GM12878 (cell line): Measurements from ENCODE around the gene FLAD1. TPM values are rescaled to one million over a fixed set of nuclear protein-coding genes. Genes with fewer than 3 reads are reported as not detected.

Experiments
- ATAC-seq: fragments of 200-7000 bp; cut with Tn5 transposase; 3 replicates; pipeline ENCODE4 v1.9.1; 2020; ENCODE audit warnings: mild to moderate bottlenecking, moderate library complexity
- BruUV-seq: library from RNA; stranded (reverse); fragments of 400-500 nt; replicated peaks from 2 replicates; lab custom pipeline; 2021; lab: Mats Ljungman, UMichigan
- CTCF ChIA-PET: fragments of 300-600 bp; sonication (Branson Sonifier 250); formaldehyde crosslinking; extraction: SDS; loops from one replicate; lab custom pipeline; 2021; ENCODE audit warnings: inconsistent platforms; lab: Yijun Ruan, JAX
- POLR2A ChIA-PET: fragments of 350-600 bp; formaldehyde crosslinking; extraction: SDS; loops from one replicate; lab custom pipeline; 2021; ENCODE audit warnings: inconsistent platforms; lab: Charles Lee
- RAD21 ChIA-PET: fragments of 300-600 bp; sonication (Branson Sonifier 250); formaldehyde crosslinking; loops from one replicate; lab custom pipeline; 2023; ENCODE audit warnings: antibody characterized with exemption; ENCODE audit not compliant: unreplicated experiment; lab: Charles Lee
- SMC1A ChIA-PET: fragments of 300-600 bp; sonication (Branson Sonifier 250); formaldehyde crosslinking; loops from one replicate; lab custom pipeline; 2023; ENCODE audit not compliant: unreplicated experiment, uncharacterized antibody; lab: Charles Lee
- DNase-seq: peaks from one replicate; pipeline ENCODE4 v3.0.0-alpha.2; 2011; ENCODE audit warnings: low read depth, low spot score
- FAIRE-seq: peaks from 3 replicates; lab custom pipeline; 2011; peaks lifted over from hg19 to GRCh38; lab: Jason Lieb, UNC
- H2AFZ ChIP-seq: 2 replicates; pipeline ENCODE4 v1.6.0; 2011; ENCODE audit warnings: low read depth, low read length, control low read depth; ENCODE audit not compliant: control insufficient read depth
- H3K27ac ChIP-seq: 2 replicates; pipeline ENCODE4 v1.5.1; 2011; ENCODE audit warnings: control low read depth; ENCODE audit not compliant: control insufficient read depth, insufficient read depth
- H3K27me3 ChIP-seq, 2 experiments: replicated peaks in 1 of 2; 2 replicates each; pipeline versions ENCODE4 v1.6.0 to v1.6.1; 2011; ENCODE audit warnings: low read length in 1 of 2; ENCODE audit not compliant: control insufficient read depth in 2 of 2, insufficient read depth in 2 of 2
- H3K36me3 ChIP-seq, 2 experiments: 2 replicates each; pipeline ENCODE4 v1.5.1; 2011; ENCODE audit warnings: low read length in 1 of 2; ENCODE audit not compliant: control insufficient read depth in 2 of 2, insufficient read depth in 2 of 2
- H3K4me1 ChIP-seq: 2 replicates; pipeline ENCODE4 v1.6.1; 2011; ENCODE audit warnings: mild to moderate bottlenecking, low read length, moderate library complexity, mixed read lengths; ENCODE audit not compliant: control insufficient read depth, insufficient read depth
- H3K4me2 ChIP-seq: 2 replicates; pipeline ENCODE4 v1.6.0; 2011; ENCODE audit warnings: control low read depth; ENCODE audit not compliant: control insufficient read depth, insufficient read depth
- H3K4me3 ChIP-seq: fragments of 200-600 bp; sonication (generic); 2 replicates; pipeline ENCODE4 v1.5.1; 2016
- H3K79me2 ChIP-seq: 2 replicates; pipeline ENCODE4 v1.6.0; 2011; ENCODE audit warnings: low read length; ENCODE audit not compliant: control insufficient read depth, insufficient read depth
- H3K9ac ChIP-seq: 2 replicates; pipeline ENCODE4 v1.8.0; 2011; ENCODE audit warnings: low read length, control low read depth, mixed read lengths; ENCODE audit not compliant: control insufficient read depth, insufficient read depth
- H3K9me3 ChIP-seq: replicated peaks from 3 replicates; pipeline ENCODE4 v1.5.1; 2011; ENCODE audit warnings: mild to moderate bottlenecking, low read length; ENCODE audit not compliant: control insufficient read depth, insufficient read depth
- H4K20me1 ChIP-seq: 2 replicates; pipeline ENCODE4 v1.6.0; 2011; ENCODE audit not compliant: control insufficient read depth, insufficient read depth
- EED ChIP-seq: sonication (generic); IDR thresholded peaks from 2 replicates; pipeline ENCODE4 v1.6.1; 2016; ENCODE audit warnings: antibody characterized with exemption, low read depth
- FOXM1 ChIP-seq: IDR thresholded peaks from 2 replicates; pipeline ENCODE4 v1.6.1; 2012; ENCODE audit warnings: low read depth, mild to moderate bottlenecking, inconsistent platforms, low read length, moderate library complexity
- GATAD2B ChIP-seq: fragments of 450-650 bp; conservative IDR thresholded peaks from 2 replicates; pipeline ENCODE4 v1.6.1; 2017; ENCODE audit warnings: low read depth, mild to moderate bottlenecking, moderate library complexity
- IKZF1 ChIP-seq: fragments of 450-650 bp; conservative IDR thresholded peaks from 2 replicates; pipeline ENCODE4 v1.6.1; 2017; ENCODE audit warnings: antibody characterized with exemption, mild to moderate bottlenecking
- LARP7 ChIP-seq: fragments of 450-650 bp; IDR thresholded peaks from 2 replicates; pipeline ENCODE4 v1.6.1; 2017; ENCODE audit warnings: mild to moderate bottlenecking
- MEF2B ChIP-seq: fragments of 450-650 bp; IDR thresholded peaks from 2 replicates; pipeline ENCODE4 v1.6.1; 2018; ENCODE audit warnings: mild to moderate bottlenecking, moderate library complexity; ENCODE audit not compliant: partially characterized antibody, poor library complexity, severe bottlenecking
- MTA2 ChIP-seq: fragments of 450-650 bp; IDR thresholded peaks from 2 replicates; pipeline ENCODE4 v1.6.1; 2016; ENCODE audit warnings: low read depth, mild to moderate bottlenecking, moderate library complexity
- SRF ChIP-seq, 2 experiments: IDR thresholded peaks; 2 replicates each; pipeline ENCODE4 v1.6.1; 2011; ENCODE audit warnings: low read depth in 2 of 2, low read length in 2 of 2, mild to moderate bottlenecking in 1 of 2, moderate library complexity in 1 of 2
- ZNF217 ChIP-seq: fragments of 450-650 bp; IDR thresholded peaks from 2 replicates; pipeline ENCODE4 v1.6.1; 2017; ENCODE audit warnings: antibody characterized with exemption, mild to moderate bottlenecking
- WGBS: methylation state at CpG from one replicate; pipeline ENCODE4 v1.1.6; 2016; ENCODE audit warnings: low lambda C conversion rate; ENCODE audit not compliant: insufficient replicate concordance, insufficient coverage; ENCODE audit errors: missing lambda C conversion rate; 5-methylcytosine and 5-hydroxymethylcytosine counted together
- in situ Hi-C: fragments of 300-500 bp; cut with MboI; formaldehyde crosslinking; loops from 9 replicates; pipeline ENCODE4 v1.14.3; 2018; ENCODE audit warnings: mixed read lengths
- intact Hi-C: fragments of 100-400 bp; cut with micrococcal nuclease; formaldehyde crosslinking; loops from one replicate; pipeline ENCODE4 v1.14.2; 2022; ENCODE audit not compliant: unreplicated experiment
- polyA plus RNA-seq, 11 experiments: library from polyadenylated mRNA; depleted of rRNA in 4 of 11; unstranded in 6 of 11; stranded (reverse) in 5 of 11; fragments of >200 nt; fragmentation: Nextera tagmentation in 4 of 11; fragmentation: Illumina TruSeq in 1 of 11; extraction: Ambion mirVana in 4 of 11; extraction: Trizol in 1 of 11; gene quantifications; 1 replicate in 1 of 11; 2 replicates in 10 of 11; pipeline versions ENCODE4 v1.2.1 to v1.2.3, GENCODE V29; 2011 to 2016; ENCODE audit warnings: inconsistent platforms in 2 of 11, missing spikeins in 2 of 11, low read depth in 1 of 11
- total RNA-seq, 4 experiments: library from RNA; depleted of rRNA in 3 of 4; stranded (reverse); fragments of >200 nt in 3 of 4; fragmentation: Illumina TruSeq in 1 of 4; extraction: Trizol in 1 of 4; gene quantifications; 2 replicates each; pipeline versions ENCODE4 v1.2.1 to v1.2.3, GENCODE V29; 2013 to 2021
- TF ChIP-seq, protein P1 (sequence below): fragments of 450-650 bp; conservative IDR thresholded peaks from 2 replicates; pipeline ENCODE4 v1.6.1; 2017; ENCODE audit warnings: mild to moderate bottlenecking, moderate library complexity
- TF ChIP-seq, protein P2 (sequence below), 3 experiments: IDR thresholded peaks in 2 of 3; conservative IDR thresholded peaks in 1 of 3; 2 replicates each; pipeline ENCODE4 v1.5.1; 2011; ENCODE audit warnings: low read depth in 3 of 3, low read length in 3 of 3, mild to moderate bottlenecking in 3 of 3, control low read depth in 2 of 3, moderate library complexity in 2 of 3, inconsistent platforms in 1 of 3, mixed read lengths in 1 of 3; ENCODE audit not compliant: control insufficient read depth in 2 of 3, insufficient read depth in 1 of 3; ENCODE audit errors: extremely low read depth in 1 of 3
- TF ChIP-seq, protein P3 (sequence below): fragments of 450-650 bp; IDR thresholded peaks from 2 replicates; pipeline ENCODE4 v1.6.1; 2018; ENCODE audit warnings: borderline replicate concordance, mild to moderate bottlenecking; ENCODE audit not compliant: partially characterized antibody

FLAD1 gene
- total and polyA plus RNA-seq, 10 of the 15 experiments (the other 5 are each of a cell fraction or from before 2014, with no cell fraction given): 22.9 to 93.4 (median 56.6) TPM

DNA sequence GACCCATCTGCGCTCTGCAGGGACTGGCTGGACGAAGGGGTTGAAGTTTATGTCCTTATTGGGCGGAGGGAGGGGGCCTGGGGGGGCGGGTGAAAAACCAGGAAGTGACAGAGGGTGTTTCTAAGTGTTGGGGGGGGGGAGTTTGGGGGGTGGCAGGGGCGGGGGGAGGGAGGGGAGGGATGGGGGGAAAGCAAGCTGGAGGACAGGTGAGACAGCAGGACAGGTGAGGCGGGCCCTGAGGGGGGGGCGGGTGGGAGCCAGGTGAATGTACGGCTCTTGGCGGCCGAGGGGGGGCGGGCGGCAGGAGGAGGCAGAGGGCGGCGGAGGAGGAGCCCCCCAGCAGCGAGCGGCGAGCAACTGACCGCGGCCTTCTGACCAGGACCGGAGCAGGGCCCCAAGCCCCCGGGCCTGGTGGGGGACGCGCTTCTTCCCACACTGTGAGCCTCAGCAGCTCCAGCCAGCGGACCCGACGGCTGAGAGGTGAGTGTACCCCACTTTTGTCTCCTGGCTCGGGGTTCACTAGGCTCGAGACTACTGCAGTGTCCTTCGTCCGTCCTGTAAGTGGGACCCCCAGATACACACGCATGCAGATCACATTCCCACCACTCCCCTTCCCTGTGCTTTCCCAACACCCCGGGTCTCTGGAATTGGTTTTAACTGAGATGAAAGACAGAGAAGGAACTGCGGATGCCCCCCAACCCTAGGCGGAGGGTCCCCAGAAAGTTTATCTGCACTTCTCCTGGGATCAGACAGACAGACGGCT is 19.5 kb downstream of the FLAD1 start, which contains the start of gene ZBTB7B:
Gene ZBTB7B, plus strand, starts transcription at position 339 of the 763 bp plus-strand sequence. CDS start 11,859 bp downstream, outside the sequence.
- RAD21 ChIA-PET: interaction anchor here (1.1 to 3.3 kb wide), 2 partner anchors 15 to 82 kb away, joined by 5 to 14 read pairs; no protein-coding TSS in a partner anchor

More for the DNA sequence above, 19.5 kb downstream of the FLAD1 start, which contains the start of gene ZBTB7B:
- H3K9ac ChIP-seq: peak within 1 kb of the TSS; percentile 85
- peak within 1 kb of the TSS; percentile 98 for H3K4me2 ChIP-seq
- ChIA-PET CTCF (interaction anchor here (0.6 to 11.0 kb wide), 4 partner anchors 14 to 124 kb away, joined by 3 to 226 read pairs (median 30); partner anchors contain the start of genes CKS1B, FLAD1 and SHC1), SMC1A (interaction anchor here (1.3 kb wide), 1 partner anchor 10 kb away, joined by 3 read pairs; no protein-coding TSS in a partner anchor), POLR2A (interaction anchor here (0.6 to 1.9 kb wide), 9 partner anchors 14 to 799 kb away, joined by 3 to 8 read pairs (median 4); partner anchors contain the start of genes ADAM15, FLAD1 and SHC1)
- H3K9me3 ChIP-seq: no peaks in the 10 kb centered on the region
- no peaks in the 10 kb centered on the region; a peak in 1 of 4 replicates for H3K36me3 ChIP-seq
- no peak; the same call in 2 of the 3 replicates for ATAC-seq
- 0% methylated on average over 24 of the region's 35 CpGs for WGBS
- in situ Hi-C loops (no loop called here), intact Hi-C loops (loop anchor here (2.0 to 5.0 kb wide), 2 partner anchors 14 to 40 kb away; partner anchors contain the start of gene PYGO2)
- peaks cover 52% of the 10 kb centered on the region for H3K79me2 ChIP-seq
- H4K20me1 ChIP-seq: 0 out of 2 replicates have a peak, but pooled peaks cover 3% of the 10 kb centered on the region
- peak within 1 kb of the TSS; percentile 99 for H3K4me3 ChIP-seq
- peak; percentile 9 for TF ChIP-seq MEF2B
- TF ChIP-seq, protein P1, sequence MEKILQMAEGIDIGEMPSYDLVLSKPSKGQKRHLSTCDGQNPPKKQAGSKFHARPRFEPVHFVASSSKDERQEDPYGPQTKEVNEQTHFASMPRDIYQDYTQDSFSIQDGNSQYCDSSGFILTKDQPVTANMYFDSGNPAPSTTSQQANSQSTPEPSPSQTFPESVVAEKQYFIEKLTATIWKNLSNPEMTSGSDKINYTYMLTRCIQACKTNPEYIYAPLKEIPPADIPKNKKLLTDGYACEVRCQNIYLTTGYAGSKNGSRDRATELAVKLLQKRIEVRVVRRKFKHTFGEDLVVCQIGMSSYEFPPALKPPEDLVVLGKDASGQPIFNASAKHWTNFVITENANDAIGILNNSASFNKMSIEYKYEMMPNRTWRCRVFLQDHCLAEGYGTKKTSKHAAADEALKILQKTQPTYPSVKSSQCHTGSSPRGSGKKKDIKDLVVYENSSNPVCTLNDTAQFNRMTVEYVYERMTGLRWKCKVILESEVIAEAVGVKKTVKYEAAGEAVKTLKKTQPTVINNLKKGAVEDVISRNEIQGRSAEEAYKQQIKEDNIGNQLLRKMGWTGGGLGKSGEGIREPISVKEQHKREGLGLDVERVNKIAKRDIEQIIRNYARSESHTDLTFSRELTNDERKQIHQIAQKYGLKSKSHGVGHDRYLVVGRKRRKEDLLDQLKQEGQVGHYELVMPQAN: no peak; the same call in 1 of the 2 replicates
- TF ChIP-seq, protein P2, sequence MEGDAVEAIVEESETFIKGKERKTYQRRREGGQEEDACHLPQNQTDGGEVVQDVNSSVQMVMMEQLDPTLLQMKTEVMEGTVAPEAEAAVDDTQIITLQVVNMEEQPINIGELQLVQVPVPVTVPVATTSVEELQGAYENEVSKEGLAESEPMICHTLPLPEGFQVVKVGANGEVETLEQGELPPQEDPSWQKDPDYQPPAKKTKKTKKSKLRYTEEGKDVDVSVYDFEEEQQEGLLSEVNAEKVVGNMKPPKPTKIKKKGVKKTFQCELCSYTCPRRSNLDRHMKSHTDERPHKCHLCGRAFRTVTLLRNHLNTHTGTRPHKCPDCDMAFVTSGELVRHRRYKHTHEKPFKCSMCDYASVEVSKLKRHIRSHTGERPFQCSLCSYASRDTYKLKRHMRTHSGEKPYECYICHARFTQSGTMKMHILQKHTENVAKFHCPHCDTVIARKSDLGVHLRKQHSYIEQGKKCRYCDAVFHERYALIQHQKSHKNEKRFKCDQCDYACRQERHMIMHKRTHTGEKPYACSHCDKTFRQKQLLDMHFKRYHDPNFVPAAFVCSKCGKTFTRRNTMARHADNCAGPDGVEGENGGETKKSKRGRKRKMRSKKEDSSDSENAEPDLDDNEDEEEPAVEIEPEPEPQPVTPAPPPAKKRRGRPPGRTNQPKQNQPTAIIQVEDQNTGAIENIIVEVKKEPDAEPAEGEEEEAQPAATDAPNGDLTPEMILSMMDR (IDR thresholded peaks at IDR 0.05 in 2 of 3, conservative IDR thresholded peaks at IDR 0.05 in 1 of 3; ENCODE audit: control insufficient read depth in 2 of 3, extremely low read depth in 1 of 3, insufficient read depth in 1 of 3, low read depth in 3 of 3, low read length in 3 of 3): no peak
- TF ChIP-seq LARP7: peak; percentile 48; the same call in 1 of the 2 replicates
- 0 out of 2 replicates have a peak, but pooled peaks have one; percentile 18 for TF ChIP-seq EED
- TF ChIP-seq MTA2: peak; percentile 20; the same call in 1 of the 2 replicates
- TF ChIP-seq IKZF1: peak; percentile 46
- peak in 1 of 2 experiments; percentile 42; a peak in 1 of 4 replicates for TF ChIP-seq SRF (IDR thresholded peaks at IDR 0.05; ENCODE audit: low read depth in 2 of 2, low read length in 2 of 2)
- no peak for TF ChIP-seq FOXM1
- TF ChIP-seq ZNF217: no peak
- TF ChIP-seq, protein P3, sequence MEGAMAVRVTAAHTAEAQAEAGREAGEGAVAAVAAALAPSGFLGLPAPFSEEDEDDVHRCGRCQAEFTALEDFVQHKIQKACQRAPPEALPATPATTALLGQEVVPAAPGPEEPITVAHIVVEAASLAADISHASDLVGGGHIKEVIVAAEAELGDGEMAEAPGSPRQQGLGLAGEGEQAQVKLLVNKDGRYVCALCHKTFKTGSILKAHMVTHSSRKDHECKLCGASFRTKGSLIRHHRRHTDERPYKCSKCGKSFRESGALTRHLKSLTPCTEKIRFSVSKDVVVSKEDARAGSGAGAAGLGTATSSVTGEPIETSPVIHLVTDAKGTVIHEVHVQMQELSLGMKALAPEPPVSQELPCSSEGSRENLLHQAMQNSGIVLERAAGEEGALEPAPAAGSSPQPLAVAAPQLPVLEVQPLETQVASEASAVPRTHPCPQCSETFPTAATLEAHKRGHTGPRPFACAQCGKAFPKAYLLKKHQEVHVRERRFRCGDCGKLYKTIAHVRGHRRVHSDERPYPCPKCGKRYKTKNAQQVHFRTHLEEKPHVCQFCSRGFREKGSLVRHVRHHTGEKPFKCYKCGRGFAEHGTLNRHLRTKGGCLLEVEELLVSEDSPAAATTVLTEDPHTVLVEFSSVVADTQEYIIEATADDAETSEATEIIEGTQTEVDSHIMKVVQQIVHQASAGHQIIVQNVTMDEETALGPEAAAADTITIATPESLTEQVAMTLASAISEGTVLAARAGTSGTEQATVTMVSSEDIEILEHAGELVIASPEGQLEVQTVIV: peak; percentile 6
- TF ChIP-seq GATAD2B: no peak
- peaks cover 38% of the 10 kb centered on the region for H3K4me1 ChIP-seq
- H2AFZ ChIP-seq: peak within 1 kb of the TSS; percentile 90
- BruUV-seq: no TSS peak
- no peak for FAIRE-seq
- no peaks in the 10 kb centered on the region for H3K27me3 ChIP-seq
- DNase-seq: no peak
- peak within 1 kb of the TSS; percentile 91 for H3K27ac ChIP-seq
